HFFc6 (cell line): ENCODE results near the gene HS1BP3. TPM values are rescaled to one million over a fixed set of nuclear protein-coding genes. Genes with fewer than 3 reads are reported as not detected.

Source experiments
- DNase-seq: peaks from one replicate; pipeline ENCODE4 v3.0.0-alpha.2; 2018
- H3K27ac Mint-ChIP-seq: 2 replicates; pipeline ENCODE4 v1.8.0; 2020; ENCODE audit warnings: mild to moderate bottlenecking, mixed read lengths
- H3K27me3 Mint-ChIP-seq: 2 replicates; pipeline ENCODE4 v1.8.0; 2021; ENCODE audit warnings: mild to moderate bottlenecking, moderate library complexity, mixed read lengths; ENCODE audit not compliant: insufficient read depth
- H3K36me3 Mint-ChIP-seq: 2 replicates; pipeline ENCODE4 v1.8.0; 2021; ENCODE audit warnings: low read depth, mixed read lengths
- H3K4me1 Mint-ChIP-seq: 2 replicates; pipeline ENCODE4 v1.8.0; 2020; ENCODE audit warnings: low read depth, mixed read lengths
- H3K4me3 Mint-ChIP-seq: 2 replicates; pipeline ENCODE4 v1.8.0; 2020; ENCODE audit warnings: mild to moderate bottlenecking, moderate library complexity, mixed read lengths
- H3K9me3 Mint-ChIP-seq: 2 replicates; pipeline ENCODE4 v1.8.0; 2020; ENCODE audit warnings: mild to moderate bottlenecking, mixed read lengths
- CTCF ChIP-seq: fragments of 200-600 bp; sonication (generic); IDR thresholded peaks from 2 replicates; pipeline ENCODE4 v1.5.0; 2021; ENCODE audit warnings: antibody characterized with exemption, mild to moderate bottlenecking
- total RNA-seq, 6 experiments: library from RNA; stranded (reverse); fragmentation: NEBNext Ultra II Directional; extraction: Animal tissue kit (Norgen Biotek cat#: 25700); gene quantifications; 2 replicates in 1 of 6; 3 replicates in 5 of 6; pipeline ENCODE4 v1.2.3, GENCODE V29; 2021

HS1BP3 gene
- total RNA-seq, 6 experiments from 2014 or later = 12.7 to 17.3 (median 15.8) TPM

GRCh38 chr2:20657522-20658235, 6.8 kb upstream of the HS1BP3 start:
- no peak overlapping the region for H3K27ac Mint-ChIP-seq
- H3K9me3 Mint-ChIP-seq = no peaks in the 10 kb centered on the region
- no peak for DNase-seq
- no peaks in the 10 kb centered on the region for H3K36me3 Mint-ChIP-seq
- peaks cover 11% of the 10 kb centered on the region for H3K4me1 Mint-ChIP-seq
- peaks cover 41% of the 10 kb centered on the region for H3K27me3 Mint-ChIP-seq
- H3K4me3 Mint-ChIP-seq = no peak overlapping the region
- no peak for TF ChIP-seq CTCF

DNA sequence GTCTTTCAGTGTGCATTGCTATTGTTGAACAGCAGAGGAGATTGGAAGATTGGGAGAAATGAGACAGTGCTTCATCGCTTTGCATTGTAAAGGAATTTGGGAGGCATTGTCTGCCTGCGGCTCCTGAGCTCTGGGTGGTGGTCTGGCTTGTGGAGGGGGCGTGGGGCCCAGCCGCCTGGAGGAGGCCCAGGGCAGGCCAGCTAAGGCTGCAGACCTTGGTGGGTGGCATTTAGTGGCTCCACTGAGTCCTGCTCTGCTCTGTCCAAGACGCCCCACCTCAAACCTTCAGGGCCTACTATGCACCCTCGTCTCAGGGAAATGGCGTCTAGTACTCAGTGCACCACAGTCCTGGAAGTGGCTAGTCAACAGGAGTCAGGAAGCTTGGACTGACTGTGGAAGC, 5.7 kb upstream of the HS1BP3 start:
- H3K9me3 Mint-ChIP-seq = no peaks in the 10 kb centered on the region
- H3K27me3 Mint-ChIP-seq = peaks cover 37% of the 10 kb centered on the region
- no peak for DNase-seq
- no peak overlapping the region for H3K4me3 Mint-ChIP-seq
- H3K27ac Mint-ChIP-seq = no peak overlapping the region
- no peak for TF ChIP-seq CTCF
- peaks cover 22% of the 10 kb centered on the region for H3K4me1 Mint-ChIP-seq
- no peaks in the 10 kb centered on the region for H3K36me3 Mint-ChIP-seq

GRCh38 chr2:20654535-20654813, 3.6 kb upstream of the HS1BP3 start:
- H3K36me3 Mint-ChIP-seq = no peaks in the 10 kb centered on the region
- peaks cover 27% of the 10 kb centered on the region for H3K4me1 Mint-ChIP-seq
- H3K9me3 Mint-ChIP-seq = no peaks in the 10 kb centered on the region
- H3K27me3 Mint-ChIP-seq = peaks cover 29% of the 10 kb centered on the region
- no peak overlapping the region for H3K27ac Mint-ChIP-seq
- TF ChIP-seq CTCF = no peak
- no peak overlapping the region for H3K4me3 Mint-ChIP-seq
- DNase-seq = no peak

- no peak for DNase-seq
- peak; percentile 59 for TF ChIP-seq CTCF
- Mint-ChIP-seq H3K27ac (no peak overlapping the region), H3K4me3 (no peak overlapping the region), H3K36me3 (no peaks in the 10 kb centered on the region), H3K27me3 (peaks cover 27% of the 10 kb centered on the region), H3K9me3 (no peaks in the 10 kb centered on the region), H3K4me1 (peaks cover 32% of the 10 kb centered on the region)
Measured at GRCh38 chr2:20653695-20654534, 3.0 kb upstream of the HS1BP3 start.

GRCh38 chr2:20652673-20653575, 2.0 kb upstream of the HS1BP3 start:
- H3K27me3 Mint-ChIP-seq = peaks cover 26% of the 10 kb centered on the region
- H3K9me3 Mint-ChIP-seq = no peaks in the 10 kb centered on the region
- H3K4me3 Mint-ChIP-seq = no peak overlapping the region
- no peak for DNase-seq
- TF ChIP-seq CTCF = no peak
- H3K36me3 Mint-ChIP-seq = no peaks in the 10 kb centered on the region
- H3K4me1 Mint-ChIP-seq = peaks cover 37% of the 10 kb centered on the region
- H3K27ac Mint-ChIP-seq = no peak overlapping the region
